Endothelial cell of umbilical vein (primary cell): Measurements from ENCODE around the gene CD83. TPM values are rescaled to one million over a fixed set of nuclear protein-coding genes. Genes with fewer than 3 reads are reported as not detected.

ENCODE experiments used
- BruUV-seq: library from RNA; stranded (reverse); fragments of 400-500 nt; replicated peaks from 2 replicates; lab custom pipeline; 2021; lab: Mats Ljungman, UMichigan
- CTCF ChIA-PET: fragments of 300-600, 350-600 bp; sonication (Branson Sonifier 250); formaldehyde crosslinking; loops from one replicate; lab custom pipeline; 2021; ENCODE audit warnings: antibody characterized with exemption, inconsistent platforms; lab: Charles Lee
- POLR2A ChIA-PET: fragments of 300-600, 350-600 bp; sonication (Branson Sonifier 250); formaldehyde crosslinking; loops from one replicate; lab custom pipeline; 2021; ENCODE audit warnings: antibody characterized with exemption, inconsistent platforms; lab: Charles Lee
- DNase-seq: peaks from one replicate; pipeline ENCODE4 v3.0.0-alpha.2; 2011; ENCODE audit warnings: low read depth, low spot score
- FAIRE-seq: peaks from 2 replicates; lab custom pipeline; 2011; peaks lifted over from hg19 to GRCh38; lab: Jason Lieb, UNC
- H2AFZ ChIP-seq: 2 replicates; pipeline ENCODE4 v1.6.0; 2012; ENCODE audit warnings: low read depth, low read length, control low read depth, inconsistent platforms
- H3K27ac ChIP-seq: 2 replicates; pipeline ENCODE4 v1.5.1; 2011; ENCODE audit warnings: low read depth, mild to moderate bottlenecking, control low read depth, low read length, moderate library complexity; ENCODE audit not compliant: insufficient read depth
- H3K27me3 ChIP-seq, 2 experiments: 2 replicates each; pipeline versions ENCODE4 v1.6.0 to v1.6.1; 2011; ENCODE audit warnings: low read length in 2 of 2, mixed read lengths in 1 of 2; ENCODE audit not compliant: control insufficient read depth in 2 of 2, insufficient read depth in 2 of 2
- H3K36me3 ChIP-seq, 2 experiments: 2 replicates in 1 of 2; 3 replicates in 1 of 2; pipeline ENCODE4 v1.5.1; 2011; ENCODE audit warnings: low read length in 2 of 2, mild to moderate bottlenecking in 1 of 2, moderate library complexity in 1 of 2; ENCODE audit not compliant: control insufficient read depth in 2 of 2, insufficient read depth in 2 of 2; ENCODE audit errors: extremely low read depth in 1 of 2
- H3K4me1 ChIP-seq: 3 replicates; pipeline ENCODE4 v1.5.1; 2011; ENCODE audit warnings: mild to moderate bottlenecking, low read length; ENCODE audit not compliant: control insufficient read depth, insufficient read depth; ENCODE audit errors: extremely low read depth
- H3K4me2 ChIP-seq: 2 replicates; pipeline ENCODE4 v1.6.1; 2011; ENCODE audit warnings: low read length, control low read depth, mixed read lengths; ENCODE audit not compliant: insufficient read depth
- H3K4me3 ChIP-seq, 3 experiments: fragments of 200-600 bp in 1 of 3; sonication (generic), shearing (Covaris generic) in 1 of 3; replicated peaks in 1 of 3; 2 replicates each; pipeline ENCODE4 v1.5.1; 2011 to 2016; ENCODE audit warnings: control low read depth in 3 of 3, low read length in 3 of 3, mild to moderate bottlenecking in 2 of 3, inconsistent platforms in 1 of 3, low read depth in 1 of 3, moderate library complexity in 1 of 3; ENCODE audit not compliant: insufficient read depth in 1 of 3
- H3K79me2 ChIP-seq: 2 replicates; pipeline ENCODE4 v1.6.0; 2012; ENCODE audit warnings: low read length, inconsistent platforms; ENCODE audit not compliant: control insufficient read depth, insufficient read depth
- H3K9ac ChIP-seq: replicated peaks from 2 replicates; pipeline ENCODE3; 2011; ENCODE audit warnings: low read length, control low read depth; ENCODE audit not compliant: insufficient read depth; ENCODE audit errors: extremely low read depth
- H3K9me1 ChIP-seq: replicated peaks from 3 replicates; pipeline ENCODE4 v1.6.0; 2011; ENCODE audit warnings: mild to moderate bottlenecking, low read length; ENCODE audit not compliant: control insufficient read depth, insufficient read depth; ENCODE audit errors: extremely low read depth
- H3K9me3 ChIP-seq: replicated peaks from 2 replicates; pipeline ENCODE4 v1.5.1; 2012; ENCODE audit warnings: low read length, inconsistent platforms; ENCODE audit not compliant: control insufficient read depth, insufficient read depth
- H4K20me1 ChIP-seq: replicated peaks from 2 replicates; pipeline ENCODE3; 2011; ENCODE audit warnings: mild to moderate bottlenecking, low read length; ENCODE audit not compliant: control insufficient read depth, insufficient read depth; ENCODE audit errors: extremely low read depth
- EZH2 ChIP-seq: IDR thresholded peaks from 2 replicates; pipeline ENCODE4 v1.6.1; 2012; ENCODE audit warnings: borderline replicate concordance, low read depth, mild to moderate bottlenecking, moderate library complexity, low read length, inconsistent platforms; ENCODE audit not compliant: severe bottlenecking
- FOS ChIP-seq: IDR thresholded peaks from 2 replicates; pipeline ENCODE4 v1.6.1; 2011; ENCODE audit warnings: mild to moderate bottlenecking, low read length, moderate library complexity, borderline replicate concordance; ENCODE audit not compliant: insufficient read depth
- GATA2 ChIP-seq: IDR thresholded peaks from 2 replicates; pipeline ENCODE4 v1.7.0; 2011; ENCODE audit warnings: low read depth, mild to moderate bottlenecking, moderate library complexity, mixed read lengths, low read length; ENCODE audit not compliant: insufficient read length, insufficient read depth
- JUN ChIP-seq: IDR thresholded peaks from 2 replicates; pipeline ENCODE4 v1.6.1; 2011; ENCODE audit warnings: borderline replicate concordance, low read depth; ENCODE audit not compliant: insufficient read length, insufficient read depth
- MYC ChIP-seq: IDR thresholded peaks from one replicate; pipeline ENCODE4 v1.6.1; 2011; ENCODE audit warnings: mild to moderate bottlenecking, low read depth, low read length
- POLR2A ChIP-seq: IDR thresholded peaks from 2 replicates; pipeline ENCODE4 v1.6.1; 2012; ENCODE audit warnings: low read depth, mild to moderate bottlenecking, control low read depth, low read length
- POLR2AphosphoS5 ChIP-seq: IDR thresholded peaks from 2 replicates; pipeline ENCODE4 v1.6.1; 2012; ENCODE audit warnings: low read depth, mild to moderate bottlenecking, control low read depth, low read length, moderate library complexity; ENCODE audit not compliant: insufficient read depth
- dilution Hi-C: fragments of 300-500 bp; cut with MboI; formaldehyde crosslinking; loops from one replicate; pipeline ENCODE4 v1.15.0; 2019; ENCODE audit warnings: low sequenced_read_pairs; ENCODE audit not compliant: extremely low pct_ligation_motif_present
- intact Hi-C: fragments of 100-400 bp; cut with micrococcal nuclease; formaldehyde crosslinking; loops from one replicate; pipeline ENCODE4 v1.10.0; 2022
- polyA plus RNA-seq, 4 experiments: library from polyadenylated mRNA; depleted of rRNA in 3 of 4; stranded (reverse) in 3 of 4; unstranded in 1 of 4; fragments of >200 nt; gene quantifications; 2 replicates each; pipeline versions ENCODE4 v1.2.1 to v1.2.3, GENCODE V29; 2011 to 2012; ENCODE audit warnings: missing spikeins in 1 of 4
- total RNA-seq: library from RNA; stranded (reverse); gene quantifications from 2 replicates; pipeline ENCODE4 v1.2.3, GENCODE V29; 2021
- TF ChIP-seq, protein P1 (sequence below), 2 donors: IDR thresholded peaks; 1 replicate in 1 of 2; 2 replicates in 1 of 2; pipeline ENCODE4 v1.5.1; 2011; ENCODE audit warnings: low read length in 2 of 2, mild to moderate bottlenecking in 2 of 2, moderate library complexity in 2 of 2, control low read depth in 1 of 2, inconsistent platforms in 1 of 2, low read depth in 1 of 2; ENCODE audit not compliant: insufficient read depth in 1 of 2; ENCODE audit errors: extremely low read depth in 1 of 2
- TF ChIP-seq, protein P2 (sequence below): IDR thresholded peaks from 2 replicates; pipeline ENCODE4 v1.6.1; 2011; ENCODE audit not compliant: insufficient read depth, insufficient read length

The CD83 gene
- total and polyA plus RNA-seq, 2 donors (not counting 3 experiments of a cell fraction or from before 2014, with no cell fraction given): 0.40 to 0.46 TPM

DNA sequence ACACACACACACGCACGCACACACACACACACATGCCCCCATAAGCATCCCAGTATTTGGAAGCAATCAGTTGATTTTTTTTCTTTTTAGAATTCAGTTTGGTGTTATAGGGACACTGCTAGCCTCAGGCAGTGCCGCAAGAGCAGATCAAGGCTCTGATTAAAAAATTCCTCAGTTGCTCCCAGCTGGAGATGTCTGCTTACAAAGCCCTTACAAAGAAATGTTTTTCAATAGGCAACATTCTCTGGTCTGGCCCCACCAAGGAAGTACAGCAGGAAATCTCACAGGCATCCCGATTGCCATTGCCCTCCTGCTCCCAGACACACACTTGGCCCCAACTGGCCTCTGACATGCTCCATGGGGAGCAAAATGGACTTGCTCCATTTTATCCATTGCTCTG is 22.9 kb upstream of the CD83 start:
- dilution Hi-C loops: no loop called here
- Histone ChIP-seq H3K4me3 (no peak overlapping the region), H3K9me3 (no peaks in the 10 kb centered on the region), H2AFZ (no peak overlapping the region), H3K36me3 (no peaks in the 10 kb centered on the region), H3K27me3 (no peaks in the 10 kb centered on the region), H3K9me1 (no peaks in the 10 kb centered on the region), H3K4me1 (no peaks in the 10 kb centered on the region), H3K27ac (no peak overlapping the region), H3K79me2 (no peaks in the 10 kb centered on the region), H3K9ac (no peak overlapping the region), H3K4me2 (no peak overlapping the region), H4K20me1 (no peaks in the 10 kb centered on the region)
- no TSS peak for BruUV-seq
- FAIRE-seq (no peak), DNase-seq (no peak)
- ChIA-PET CTCF (interaction anchor here (0.6 kb wide), 1 partner anchor 960 kb away, joined by 3 read pairs; no protein-coding TSS in a partner anchor), POLR2A (no interaction called here)
- TF ChIP-seq, protein P1, sequence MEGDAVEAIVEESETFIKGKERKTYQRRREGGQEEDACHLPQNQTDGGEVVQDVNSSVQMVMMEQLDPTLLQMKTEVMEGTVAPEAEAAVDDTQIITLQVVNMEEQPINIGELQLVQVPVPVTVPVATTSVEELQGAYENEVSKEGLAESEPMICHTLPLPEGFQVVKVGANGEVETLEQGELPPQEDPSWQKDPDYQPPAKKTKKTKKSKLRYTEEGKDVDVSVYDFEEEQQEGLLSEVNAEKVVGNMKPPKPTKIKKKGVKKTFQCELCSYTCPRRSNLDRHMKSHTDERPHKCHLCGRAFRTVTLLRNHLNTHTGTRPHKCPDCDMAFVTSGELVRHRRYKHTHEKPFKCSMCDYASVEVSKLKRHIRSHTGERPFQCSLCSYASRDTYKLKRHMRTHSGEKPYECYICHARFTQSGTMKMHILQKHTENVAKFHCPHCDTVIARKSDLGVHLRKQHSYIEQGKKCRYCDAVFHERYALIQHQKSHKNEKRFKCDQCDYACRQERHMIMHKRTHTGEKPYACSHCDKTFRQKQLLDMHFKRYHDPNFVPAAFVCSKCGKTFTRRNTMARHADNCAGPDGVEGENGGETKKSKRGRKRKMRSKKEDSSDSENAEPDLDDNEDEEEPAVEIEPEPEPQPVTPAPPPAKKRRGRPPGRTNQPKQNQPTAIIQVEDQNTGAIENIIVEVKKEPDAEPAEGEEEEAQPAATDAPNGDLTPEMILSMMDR (IDR thresholded peaks at IDR 0.05; ENCODE audit: extremely low read depth in 1 of 2, insufficient read depth in 1 of 2, low read depth in 1 of 2, low read length in 2 of 2): no peak
- TF ChIP-seq GATA2: no peak
- intact Hi-C loops: no loop called here

DNA sequence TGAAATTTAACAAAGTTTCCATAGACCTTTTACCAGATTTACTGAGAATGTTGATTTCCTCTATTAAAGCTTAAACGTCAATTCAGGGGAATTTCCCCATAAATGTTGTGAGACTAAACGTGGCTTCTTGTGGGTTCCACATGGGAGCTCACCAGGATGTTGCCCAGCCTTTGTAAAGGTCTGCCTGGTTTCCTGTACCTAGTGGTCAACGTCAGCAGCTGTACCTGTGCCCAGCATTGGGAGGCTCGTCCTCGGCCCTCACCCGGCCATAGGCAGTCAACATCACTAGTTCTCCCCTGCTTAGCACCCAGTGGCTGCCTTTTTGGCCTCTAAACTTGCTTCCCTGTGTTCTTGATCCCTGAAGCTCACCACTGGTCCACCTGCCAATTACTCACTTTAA is 22.1 kb upstream of the CD83 start:
- intact Hi-C loops: no loop called here
- Histone ChIP-seq H3K79me2 (no peaks in the 10 kb centered on the region), H4K20me1 (no peaks in the 10 kb centered on the region), H3K9me3 (no peaks in the 10 kb centered on the region), H3K9ac (no peak overlapping the region), H3K27ac (no peak overlapping the region), H2AFZ (no peak overlapping the region), H3K4me3 (no peak overlapping the region), H3K9me1 (no peaks in the 10 kb centered on the region), H3K4me2 (no peak overlapping the region), H3K4me1 (no peaks in the 10 kb centered on the region), H3K27me3 (no peaks in the 10 kb centered on the region), H3K36me3 (no peaks in the 10 kb centered on the region)
- TF ChIP-seq GATA2: no peak
- TF ChIP-seq JUN: no peak
- TF ChIP-seq, protein P1 (IDR thresholded peaks at IDR 0.05; ENCODE audit: extremely low read depth in 1 of 2, insufficient read depth in 1 of 2, low read depth in 1 of 2, low read length in 2 of 2): no peak
- TF ChIP-seq EZH2: no peak
- TF ChIP-seq MYC: no peak
- no peak for TF ChIP-seq FOS
- no peak for TF ChIP-seq POLR2AphosphoS5
- TF ChIP-seq, protein P2, sequence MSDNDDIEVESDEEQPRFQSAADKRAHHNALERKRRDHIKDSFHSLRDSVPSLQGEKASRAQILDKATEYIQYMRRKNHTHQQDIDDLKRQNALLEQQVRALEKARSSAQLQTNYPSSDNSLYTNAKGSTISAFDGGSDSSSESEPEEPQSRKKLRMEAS: no peak
- no peak for TF ChIP-seq POLR2A
- BruUV-seq: no TSS peak
- DNase-seq (no peak), FAIRE-seq (no peak)
- ChIA-PET CTCF (interaction anchor here (0.6 to 1.1 kb wide), 2 partner anchors 15 to 959 kb away, joined by 3 read pairs; no protein-coding TSS in a partner anchor), POLR2A (no interaction called here)
- dilution Hi-C loops: no loop called here
